ENCODE measurements around the gene PRRC2A.
"Not testable (repeated sequence)": the region's sequence is repeated elsewhere in the genome, so short reads cannot be mapped to it uniquely, and the experiment has no call there.

PRRC2A gene

DNA sequence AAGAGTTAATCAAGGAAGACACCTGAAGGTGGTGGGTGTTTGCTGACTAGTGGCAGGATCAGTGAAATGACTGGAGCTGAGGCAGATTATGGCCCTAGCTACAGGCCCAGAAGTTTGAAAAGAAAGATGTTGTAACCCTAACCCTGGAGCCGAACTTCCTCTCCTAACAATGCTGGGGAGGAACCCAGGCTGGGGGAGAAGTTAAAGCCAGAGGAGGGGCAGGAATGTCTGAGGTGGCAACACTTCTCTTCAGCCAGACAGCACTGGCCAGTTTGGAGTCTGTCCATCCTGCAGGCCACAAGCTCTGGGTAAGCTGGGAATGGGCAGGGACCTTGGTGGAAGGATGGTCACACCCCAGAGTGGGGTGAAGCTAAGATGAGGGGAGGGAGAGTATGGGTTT is 34.5 kb upstream of the PRRC2A start, which contains the start of gene LST1:
LST1 (plus strand) TSS at position 270 of the 400 bp plus-strand sequence. CDS start 1,023 bp downstream, outside the sequence.
- DNase-seq = no peak

DNA sequence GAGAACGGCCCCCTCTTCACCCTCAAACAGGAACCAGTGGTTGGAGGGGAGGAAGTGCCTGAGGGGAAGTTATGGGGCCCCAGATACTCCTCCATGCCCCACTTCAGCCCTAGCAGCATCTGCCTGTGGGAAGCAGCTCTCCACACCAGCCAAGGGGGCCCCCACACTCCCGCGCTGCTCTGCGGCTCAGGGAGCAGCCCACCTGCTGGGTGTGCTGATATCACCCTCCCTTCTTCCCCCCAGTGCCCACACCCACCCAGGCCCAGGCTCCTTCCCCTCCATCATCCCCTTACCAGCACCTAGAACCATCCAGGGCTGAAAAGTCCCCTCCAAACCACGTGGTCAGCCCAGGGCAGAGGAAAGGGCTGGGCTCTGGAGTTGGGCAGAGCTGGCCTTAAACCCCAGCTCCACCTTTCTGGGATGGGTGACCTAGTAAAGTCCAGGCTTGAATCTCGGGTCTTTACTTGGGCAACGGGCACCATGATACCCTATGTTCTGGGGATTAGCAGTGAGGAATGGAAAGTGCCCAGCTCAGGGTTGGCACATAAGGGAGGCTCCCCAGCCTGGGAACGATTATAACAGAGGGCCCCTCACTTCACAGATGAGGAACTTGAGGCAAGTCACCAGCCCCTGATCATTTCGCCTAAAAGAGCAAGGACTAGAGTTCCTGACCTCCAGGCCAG is 33.8 kb upstream of the PRRC2A start:
- no peak for DNase-seq

- no peak for DNase-seq
These were observed 32.4 kb upstream of the PRRC2A start for GRCh38 chr6:31587791-31588777.

DNA sequence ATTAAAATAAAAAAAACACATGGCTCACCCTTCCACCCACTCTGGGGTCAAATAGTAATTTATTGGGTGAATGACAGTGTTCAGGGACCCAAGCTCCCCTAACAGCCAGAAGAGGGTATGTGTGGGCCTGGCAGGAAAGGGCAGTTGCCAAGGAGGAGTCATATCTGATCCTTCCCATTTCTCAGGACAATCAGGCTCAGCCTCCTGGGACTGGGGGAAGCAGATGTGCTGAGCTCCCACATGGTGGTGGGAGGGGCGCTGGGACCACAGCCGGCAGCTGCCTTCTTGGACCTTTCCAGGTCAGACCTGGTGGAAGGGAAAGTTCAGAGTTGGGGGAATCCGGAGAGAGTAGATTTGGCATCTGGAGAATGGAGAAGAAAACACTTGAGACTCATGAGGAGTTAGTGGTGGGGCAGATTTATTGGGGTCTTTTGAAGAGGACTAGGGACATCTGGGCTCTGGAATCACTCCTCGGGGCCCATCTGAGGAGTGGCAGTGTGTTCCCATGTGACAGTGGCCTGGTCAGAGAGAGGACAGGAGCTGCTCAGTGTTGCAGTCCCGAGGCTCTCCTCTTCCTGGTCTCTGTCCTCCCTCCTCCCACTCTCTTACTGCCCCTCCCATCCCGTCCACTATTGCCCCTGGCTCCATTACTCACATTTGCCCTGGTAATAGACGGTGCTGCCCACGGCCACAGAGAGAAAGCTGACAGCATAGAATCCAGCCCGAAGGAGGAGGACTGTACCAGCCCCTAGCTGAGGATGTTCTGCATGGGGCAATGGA is 31.5 kb upstream of the PRRC2A start:
- no peak for DNase-seq

DNA sequence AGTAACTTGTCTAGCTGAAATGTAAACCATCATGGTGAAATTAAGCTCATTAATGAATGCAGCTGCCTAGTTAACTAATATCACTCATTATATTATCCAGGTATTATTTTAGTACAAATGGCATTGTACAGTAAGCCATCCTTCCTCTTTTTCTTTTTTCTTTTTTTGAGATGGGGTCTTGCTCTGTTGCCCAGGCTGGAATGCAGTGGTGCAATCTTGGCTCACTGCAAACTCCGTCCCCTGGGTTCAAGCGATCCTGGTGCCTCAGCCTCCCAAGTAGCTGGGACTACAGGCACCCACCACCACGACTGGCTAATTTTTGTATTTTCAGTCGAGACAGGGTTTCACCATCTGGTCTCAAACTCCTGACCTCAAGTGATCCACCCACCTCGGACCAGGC is 29.8 kb upstream of the PRRC2A start:
- DNase-seq = not testable (repeated sequence)

GRCh38 chr6:31592396-31592771 is 28.1 kb upstream of the PRRC2A start:
- no peak for DNase-seq

- peak; percentile 12 for DNase-seq
These were observed 23.5 kb upstream of the PRRC2A start for GRCh38 chr6:31597006-31597405.

DNA sequence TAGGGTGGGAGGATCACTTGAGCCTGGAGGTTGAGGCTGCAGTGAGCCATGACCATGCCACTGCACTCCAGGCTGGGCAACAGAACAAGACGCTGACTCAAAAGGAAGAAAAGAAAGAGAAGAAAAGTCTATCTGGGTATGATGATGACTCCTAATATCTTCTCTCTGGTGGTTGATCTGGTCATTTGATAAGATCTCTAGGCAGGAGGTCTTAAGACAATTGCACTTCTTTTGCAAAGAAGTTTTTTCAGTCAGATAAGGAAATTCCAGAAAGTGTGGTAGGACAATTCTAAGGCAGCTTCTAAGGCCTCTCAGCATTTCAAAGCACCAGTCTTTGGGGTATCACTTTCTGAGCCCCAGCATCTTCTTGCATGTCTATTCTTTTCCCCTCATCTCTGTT is 13.2 kb upstream of the PRRC2A start:
- DNase-seq = no peak

GRCh38 chr6:31609519-31610406 is 10.8 kb upstream of the PRRC2A start:
- DNase-seq = no peak

- no peak for DNase-seq
These were observed 9.5 kb upstream of the PRRC2A start for GRCh38 chr6:31610968-31611367.

- no peak for DNase-seq
These were observed 6.4 kb upstream of the PRRC2A start for GRCh38 chr6:31614075-31614619.

GRCh38 chr6:31614684-31615578 is 5.6 kb upstream of the PRRC2A start, which contains the start of gene AIF1:
Gene AIF1 (plus strand): TSS chr6:31615234. CDS start chr6:31615330, 96 bp downstream.
- no peak for DNase-seq

- DNase-seq = no peak
These were observed 4.8 kb upstream of the PRRC2A start for GRCh38 chr6:31615748-31616147.

GRCh38 chr6:31617010-31617409 is 3.5 kb upstream of the PRRC2A start:
- no peak for DNase-seq

DNA sequence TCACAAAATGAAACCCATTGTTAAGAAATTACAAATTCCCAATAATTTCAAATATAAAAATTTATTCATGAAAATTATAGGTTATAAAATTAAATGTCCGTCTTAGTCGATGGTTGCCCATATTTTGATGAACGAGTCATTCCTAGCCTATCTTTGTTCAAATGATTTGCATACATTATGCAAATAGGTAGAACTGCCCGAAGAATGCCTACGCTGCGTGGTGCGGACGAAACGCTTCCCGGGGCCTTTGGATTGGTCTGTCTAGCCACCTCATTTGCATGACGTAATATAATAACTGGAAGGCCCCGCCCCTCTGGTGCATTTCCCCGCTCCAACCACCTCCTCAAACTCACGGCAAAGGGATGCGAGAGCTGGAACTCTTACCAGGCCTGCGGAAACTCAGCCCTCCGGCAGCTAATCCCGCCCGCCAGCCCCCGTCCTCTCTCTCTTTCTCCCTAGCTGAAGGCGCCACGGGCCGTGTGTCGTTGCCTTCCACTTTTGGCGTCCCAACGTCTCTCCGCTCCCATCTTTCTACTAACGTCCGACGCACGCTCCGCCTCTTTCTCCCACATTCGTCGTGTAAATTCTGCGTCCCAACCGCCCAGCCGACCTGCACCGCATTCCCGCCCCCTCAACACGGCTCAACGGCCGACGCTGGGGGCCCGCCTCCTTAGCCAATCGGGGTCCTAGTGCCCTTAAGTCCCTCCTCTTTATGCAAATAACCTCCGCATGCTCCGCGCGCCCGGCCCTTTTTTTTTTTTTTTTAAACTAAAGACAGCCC is 520 bp upstream of the PRRC2A start:
- DNase-seq = peak; percentile 96

DNA sequence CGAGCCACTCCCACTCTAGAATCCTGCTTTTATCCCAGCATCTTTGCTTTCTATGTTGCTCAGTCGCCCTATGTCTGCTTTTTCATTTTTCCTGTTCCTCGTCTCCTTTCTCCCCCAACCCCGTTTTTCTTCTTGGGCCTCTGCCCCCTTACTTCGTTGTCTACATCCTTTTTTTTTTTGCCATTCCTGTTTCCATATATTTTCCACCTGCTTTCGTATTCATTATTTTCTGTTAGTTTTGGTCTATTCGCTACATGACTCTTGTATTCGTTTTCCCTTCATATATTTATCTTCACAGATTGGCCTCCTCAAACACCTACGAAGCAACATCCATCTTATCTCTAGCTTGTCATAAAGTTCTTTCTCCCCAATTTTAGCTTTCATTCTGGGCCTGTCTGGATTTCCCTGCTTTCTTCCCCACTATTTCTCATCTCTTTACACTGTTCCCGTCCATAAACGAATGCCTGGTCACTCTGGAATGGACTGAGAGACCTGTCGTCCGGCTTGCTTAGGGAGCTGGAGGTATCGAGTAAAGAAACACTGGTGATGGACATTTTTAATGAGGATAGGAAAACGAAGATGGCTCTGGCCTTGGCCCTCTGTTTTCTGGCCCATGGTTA is 915 bp downstream of the PRRC2A start:
- DNase-seq = no peak

- DNase-seq = no peak
These were observed 1.5 kb downstream of the PRRC2A start for GRCh38 chr6:31621991-31622390.

DNA sequence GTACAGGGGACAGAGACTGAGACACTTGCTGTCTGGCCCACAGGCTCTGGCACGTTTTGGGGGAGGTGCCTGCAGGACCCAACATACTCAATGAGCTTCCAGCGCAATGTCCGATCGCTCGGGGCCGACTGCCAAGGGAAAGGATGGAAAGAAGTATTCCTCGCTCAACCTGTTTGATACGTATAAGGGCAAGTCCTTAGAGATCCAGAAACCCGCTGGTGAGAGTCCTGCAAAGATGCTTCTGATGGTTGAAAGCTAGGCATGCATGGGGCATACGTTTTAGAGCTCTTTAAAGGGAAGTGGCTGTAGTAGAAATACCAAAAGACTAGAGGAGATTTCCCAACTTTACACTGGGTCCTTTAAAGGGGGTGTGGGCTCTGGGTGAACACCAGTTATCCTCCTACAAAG is 2.2 kb downstream of the PRRC2A start:
- no peak for DNase-seq

GRCh38 chr6:31624070-31624469 is 3.6 kb downstream of the PRRC2A start:
- DNase-seq = no peak
